Inferior parietal cortex (tissue), 1 donor: ENCODE measurements around the gene DPP9.
"Not testable (repeated sequence)": the region's sequence is repeated elsewhere in the genome, so short reads cannot be mapped to it uniquely, and the experiment has no call there.

Experiments
- DNase-seq: peaks from one replicate; pipeline ENCODE4 v3.0.0-alpha.2; 2016; ENCODE audit errors: extremely low spot score

DPP9 gene

DNA sequence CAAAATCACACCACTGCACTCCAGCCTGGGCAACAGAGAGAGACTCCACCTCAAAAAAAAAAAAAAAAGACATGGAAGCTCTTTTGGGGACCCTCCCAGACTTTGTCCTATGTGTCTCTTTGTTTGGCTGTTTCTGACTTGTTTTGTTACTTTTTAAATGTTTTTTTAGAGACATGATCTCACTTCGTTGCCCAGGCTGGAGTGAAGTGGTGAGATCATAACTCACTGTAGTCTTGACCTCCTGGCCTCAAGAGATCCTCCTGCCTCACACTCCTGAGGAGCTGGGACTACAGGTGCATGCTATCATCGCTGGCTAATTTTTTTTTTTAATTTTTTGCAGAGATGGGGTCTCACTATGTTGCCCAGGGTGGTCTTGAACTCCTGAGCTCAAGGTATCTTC, 16.4 kb upstream of the DPP9 start:
- no peak for DNase-seq

- no peak for DNase-seq
These were observed 15.1 kb upstream of the DPP9 start for GRCh38 chr19:4738734-4739133.

GRCh38 chr19:4737955-4738600, 14.4 kb upstream of the DPP9 start:
- no peak for DNase-seq

GRCh38 chr19:4733755-4734345, 10.2 kb upstream of the DPP9 start:
- DNase-seq: no peak

- peak; percentile 61 for DNase-seq
These were observed 9.1 kb upstream of the DPP9 start for GRCh38 chr19:4732680-4733114.

GRCh38 chr19:4730740-4731171, 7.1 kb upstream of the DPP9 start:
- DNase-seq: no peak

DNA sequence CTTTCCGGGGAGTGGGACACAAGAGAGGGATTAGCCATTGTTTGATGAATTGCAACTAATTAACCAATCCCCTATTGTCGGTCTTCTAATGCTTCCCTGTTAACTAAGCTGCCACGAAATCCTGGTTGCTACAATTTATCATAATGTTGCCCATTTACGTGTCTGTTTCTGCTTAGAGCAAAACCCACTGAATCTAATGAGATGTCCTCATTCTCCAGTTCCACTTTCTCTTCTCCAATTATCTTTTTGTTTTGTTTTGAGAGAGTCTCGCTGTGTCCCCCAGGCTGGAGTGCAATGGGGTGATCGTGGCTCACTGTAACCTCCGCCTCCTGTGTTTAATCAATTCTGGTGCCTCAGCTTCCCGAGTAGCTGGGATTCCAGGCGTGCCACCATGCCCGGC, 5.2 kb upstream of the DPP9 start:
- DNase-seq: no peak

GRCh38 chr19:4722671-4723594, 709 bp downstream of the DPP9 start:
- DNase-seq: no peak

GRCh38 chr19:4721196-4721595, 2.4 kb downstream of the DPP9 start:
- DNase-seq: no peak

DNA sequence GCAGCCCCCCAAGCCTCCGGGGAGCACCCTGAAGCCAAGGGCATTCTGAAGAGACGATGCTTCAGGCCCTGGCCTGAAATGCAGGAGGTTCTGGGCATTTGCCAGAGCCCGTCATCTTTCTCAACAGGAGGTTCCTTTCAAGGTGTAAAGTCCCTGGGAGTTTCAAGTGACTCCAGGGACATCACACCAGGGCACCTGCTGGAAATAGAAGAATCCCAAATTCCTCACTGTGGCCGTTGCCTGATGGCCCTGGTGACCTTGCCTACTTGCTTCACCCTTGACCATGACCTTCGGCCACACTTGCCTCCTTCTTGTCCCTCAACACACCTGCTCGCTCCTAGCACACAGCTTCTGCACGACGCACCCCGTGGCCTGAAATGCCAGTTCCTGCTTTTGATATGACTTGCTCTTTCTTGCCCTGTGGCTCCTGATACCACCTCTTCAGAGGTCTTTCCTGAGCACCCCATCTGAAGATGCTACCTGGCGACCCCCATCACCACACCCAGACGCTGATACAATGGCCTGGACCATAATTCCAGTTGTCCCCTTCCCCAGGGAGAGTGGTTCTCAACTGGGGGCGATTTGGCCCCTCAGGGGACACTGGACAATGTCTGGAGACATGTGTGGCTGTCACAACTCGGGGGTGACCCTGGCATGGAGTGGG, 3.5 kb downstream of the DPP9 start:
- no peak for DNase-seq

- DNase-seq: no peak
These were observed 4.2 kb downstream of the DPP9 start for GRCh38 chr19:4719499-4719866.

DNA sequence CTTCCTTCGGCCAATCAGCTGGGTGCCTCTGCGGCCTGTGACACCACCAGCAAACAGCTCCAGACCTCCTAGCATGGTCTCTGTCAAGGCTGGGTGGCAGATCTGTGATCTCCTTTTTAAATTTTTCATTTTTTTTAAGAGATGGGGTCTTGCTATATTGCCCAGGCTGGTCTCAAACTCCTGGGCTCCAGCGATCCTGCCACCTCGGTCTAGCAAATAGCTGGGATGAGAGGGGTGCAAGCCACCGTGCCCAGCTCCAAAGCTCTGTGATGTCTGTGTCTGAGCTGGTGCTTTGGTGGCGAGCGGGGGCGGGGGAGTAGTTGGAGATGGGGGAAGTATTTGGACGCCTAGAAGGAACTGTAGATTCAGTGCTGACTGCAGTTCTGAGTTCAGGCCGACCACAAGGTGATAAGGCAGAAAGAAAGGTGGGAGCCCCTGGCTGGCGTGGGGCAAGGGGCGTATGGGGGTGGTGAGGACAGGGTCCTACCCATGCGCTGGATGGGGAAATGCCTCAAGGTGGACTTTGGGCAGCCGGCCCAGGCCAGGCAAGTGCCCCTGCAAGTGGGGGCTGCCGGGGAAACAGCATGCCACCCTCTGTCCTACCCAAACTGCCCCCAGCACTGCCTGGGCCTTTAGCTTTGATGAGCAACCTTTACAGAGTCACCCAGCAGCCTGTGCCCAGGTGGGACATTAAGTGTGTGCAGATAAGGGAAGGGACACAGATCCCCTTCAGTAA, 5.5 kb downstream of the DPP9 start:
- no peak for DNase-seq

DNA sequence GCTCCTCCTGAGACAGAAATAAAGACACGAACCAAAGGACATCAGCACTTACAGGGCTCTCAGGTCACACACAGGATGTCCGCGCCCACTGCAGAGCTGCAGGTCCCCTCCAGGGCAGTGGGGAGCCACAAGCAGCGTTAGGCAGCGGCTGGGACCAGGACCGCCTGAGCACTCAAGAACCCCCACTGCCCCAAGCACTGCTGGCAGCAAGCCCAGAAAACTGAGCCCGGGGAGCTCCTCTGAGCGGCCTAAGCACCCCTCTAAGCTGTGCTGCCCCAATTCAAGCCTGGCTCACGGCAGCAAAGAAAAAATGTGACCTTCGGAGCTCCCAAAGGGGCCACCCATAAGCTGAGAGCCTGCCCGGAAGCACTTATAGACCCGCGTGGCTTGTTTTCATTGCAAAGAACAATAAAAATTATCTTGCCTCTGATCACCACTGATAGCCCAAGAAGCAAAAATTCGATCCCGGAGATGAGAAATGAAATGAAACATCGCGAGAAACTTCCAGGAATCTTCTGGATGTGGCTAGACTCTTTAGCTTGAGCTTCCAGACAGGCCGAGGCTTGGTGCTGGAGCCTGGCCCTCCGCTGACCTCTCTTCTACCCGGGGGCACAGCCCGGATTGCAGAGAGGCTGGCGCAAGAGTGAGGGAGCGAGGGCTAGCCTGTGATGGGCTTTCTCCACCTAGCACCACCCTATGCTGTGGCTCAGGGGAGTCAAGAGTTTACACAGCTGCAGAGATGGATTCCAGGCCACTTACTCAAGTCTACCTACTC, 6.3 kb downstream of the DPP9 start:
- DNase-seq: no peak

DNA sequence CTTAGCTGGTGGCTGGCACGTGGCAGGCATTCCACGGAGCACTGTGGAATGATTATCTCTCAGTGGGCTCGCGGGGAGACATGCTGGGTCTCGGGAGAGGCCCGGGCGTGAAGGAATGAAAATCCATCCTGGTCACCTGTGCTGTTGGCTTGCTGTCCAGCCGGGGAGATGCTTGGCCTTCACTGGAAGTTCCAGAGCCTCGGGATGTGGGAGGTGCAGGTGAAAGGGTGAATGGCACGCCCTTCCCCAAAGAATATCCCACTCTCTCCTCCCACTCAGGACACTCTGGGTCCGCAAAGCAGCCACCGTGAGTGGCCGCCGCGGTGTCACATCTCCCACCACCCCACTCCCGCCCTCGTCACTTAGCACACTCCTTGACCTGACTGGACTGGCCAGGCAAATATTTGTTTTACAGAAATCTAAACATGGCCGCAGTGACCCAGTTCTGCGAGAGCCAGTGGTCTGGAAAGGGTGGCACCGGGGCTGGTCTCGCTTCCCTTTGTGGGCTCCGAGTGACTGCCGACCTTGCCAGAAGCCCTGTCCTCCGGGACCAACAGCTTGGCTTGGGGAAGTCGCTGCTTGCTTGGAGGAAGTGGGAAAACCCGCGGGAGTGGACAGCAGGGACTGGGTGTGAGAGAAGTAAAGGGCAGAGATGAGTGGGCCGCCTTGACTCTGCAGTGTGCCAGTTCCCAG, 8.0 kb downstream of the DPP9 start:
- no peak for DNase-seq

DNA sequence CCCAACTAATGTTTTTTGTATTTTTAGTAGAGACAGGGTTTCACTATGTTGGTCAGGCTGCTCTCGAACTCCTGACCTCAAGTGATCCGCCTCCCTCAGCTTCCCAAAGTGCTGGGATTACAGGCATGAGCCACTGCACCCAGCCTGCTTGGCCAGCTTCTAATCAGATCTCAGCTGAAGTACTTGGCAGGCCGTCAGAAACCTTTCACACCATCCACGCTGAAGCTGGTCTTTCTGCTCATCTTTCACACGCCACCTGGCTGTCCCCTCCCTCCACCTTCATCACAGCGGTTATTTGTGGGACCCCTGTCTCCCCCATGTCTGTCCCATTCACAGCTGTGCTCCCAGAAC, 8.5 kb downstream of the DPP9 start:
- not testable (repeated sequence) for DNase-seq

DNA sequence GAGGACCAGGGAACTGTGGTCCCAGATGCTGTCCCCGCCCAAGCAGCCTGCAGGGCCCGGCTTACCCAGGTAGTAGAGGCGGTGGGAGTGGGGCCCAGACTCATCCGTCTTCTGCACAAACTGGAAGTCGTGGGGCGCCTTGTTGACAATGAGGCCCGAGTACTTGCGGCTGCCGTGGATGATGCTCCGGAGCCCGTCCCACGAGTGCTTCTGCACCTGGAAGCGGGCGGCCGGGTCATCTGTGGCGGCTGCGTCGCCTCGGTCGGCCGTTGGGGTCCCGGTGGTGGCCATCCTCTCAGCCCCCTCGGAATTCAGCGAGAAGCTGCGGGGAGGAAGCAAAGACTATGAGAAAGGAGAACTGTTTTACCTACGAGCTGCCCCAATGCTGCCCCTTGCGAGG, 9.6 kb downstream of the DPP9 start:
- DNase-seq: no peak

DNA sequence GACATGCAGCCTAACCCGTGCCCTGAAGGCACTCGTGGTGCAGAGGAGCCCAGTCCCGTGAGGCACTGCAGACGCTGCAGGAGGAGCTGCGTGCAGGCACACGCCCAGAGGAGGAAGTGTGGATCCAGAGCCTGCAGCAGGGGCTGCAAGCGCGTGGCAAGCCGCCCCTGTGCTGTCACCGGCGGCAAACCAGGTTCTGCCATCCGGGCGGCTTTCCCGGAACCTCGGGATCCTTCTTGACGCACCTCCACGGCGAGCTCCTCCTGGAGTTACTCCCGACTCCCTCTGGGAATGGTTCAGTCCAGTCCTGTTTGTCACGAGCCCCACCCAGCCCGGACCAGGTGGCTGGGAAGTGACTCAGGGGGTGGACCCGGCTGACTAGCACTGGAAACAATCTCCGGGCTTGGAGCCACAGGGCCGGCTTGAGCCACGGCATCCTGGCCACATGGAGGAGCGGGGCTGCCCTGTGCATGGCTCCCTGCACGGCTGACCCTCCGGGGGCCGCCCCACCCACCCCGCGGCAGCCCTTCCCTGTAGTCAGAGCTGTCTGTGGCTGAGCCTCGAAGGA, 10.2 kb downstream of the DPP9 start:
- DNase-seq: no peak

- no peak for DNase-seq
These were observed 10.9 kb downstream of the DPP9 start for GRCh38 chr19:4712771-4713170.

- DNase-seq: no peak
These were observed 12.4 kb downstream of the DPP9 start for GRCh38 chr19:4711211-4711610.

DNA sequence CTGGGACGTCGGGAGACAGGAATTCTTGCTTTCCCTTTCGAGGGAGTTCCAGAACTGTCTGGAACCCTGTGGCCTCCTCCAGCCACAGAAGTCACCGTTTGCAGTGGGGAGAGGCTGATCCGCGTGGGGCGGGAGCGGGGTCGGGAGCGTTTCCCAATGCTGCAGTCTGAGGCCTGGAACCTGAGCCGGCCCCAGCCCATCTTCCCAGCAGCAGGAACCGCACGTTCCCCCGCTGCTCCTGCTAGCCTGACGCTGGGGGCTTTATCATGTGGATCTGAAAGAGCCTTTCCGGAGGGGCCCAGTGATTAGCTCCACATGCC, 13.4 kb downstream of the DPP9 start:
- no peak for DNase-seq
